HUES48 (cell line): Measurements from ENCODE around the gene MBTD1.
"Not testable (repeated sequence)": the region's sequence is repeated elsewhere in the genome, so short reads cannot be mapped to it uniquely, and the experiment has no call there.

Experiments used
- H3K27ac ChIP-seq: one replicate; pipeline ENCODE4 v1.7.0; 2013; ENCODE audit warnings: low read depth, low read length, inconsistent platforms
- H3K27me3 ChIP-seq: 2 replicates; pipeline ENCODE4 v1.6.1; 2013; ENCODE audit warnings: mild to moderate bottlenecking, low read length; ENCODE audit not compliant: control insufficient read depth, insufficient read depth
- H3K36me3 ChIP-seq: 2 replicates; pipeline ENCODE4 v1.6.1; 2013; ENCODE audit warnings: low read length; ENCODE audit not compliant: control insufficient read depth, insufficient read depth
- H3K4me1 ChIP-seq: 2 replicates; pipeline ENCODE4 v1.6.1; 2013; ENCODE audit warnings: mild to moderate bottlenecking, low read length; ENCODE audit not compliant: control insufficient read depth, insufficient read depth
- H3K4me3 ChIP-seq: 2 replicates; pipeline ENCODE4 v1.5.1; 2013; ENCODE audit warnings: mild to moderate bottlenecking, low read depth, low read length
- H3K9ac ChIP-seq: 2 replicates; pipeline ENCODE4 v1.6.1; 2013; ENCODE audit warnings: mild to moderate bottlenecking, low read depth, low read length, moderate library complexity
- H3K9me3 ChIP-seq: 2 replicates; pipeline ENCODE4 v1.6.1; 2013; ENCODE audit warnings: low read length; ENCODE audit not compliant: control insufficient read depth, insufficient read depth

MBTD1 gene

GRCh38 chr17:51225523-51225922 is 34.3 kb downstream of the MBTD1 start:
- not testable (repeated sequence) for H3K4me1 ChIP-seq, H3K27ac ChIP-seq

GRCh38 chr17:51224402-51225262 is 35.2 kb downstream of the MBTD1 start:
- Histone ChIP-seq H3K4me3 (no peak overlapping the region), H3K27me3 (no peaks in the 10 kb centered on the region), H3K9me3 (no peaks in the 10 kb centered on the region), H3K9ac (no peak overlapping the region), H3K27ac (no peak overlapping the region), H3K4me1 (no peaks in the 10 kb centered on the region), H3K36me3 (peaks cover 49% of the 10 kb centered on the region)

More at GRCh38 chr17:51225523-51225922, 34.3 kb downstream of the MBTD1 start:
- peaks cover 40% of the 10 kb centered on the region for H3K36me3 ChIP-seq
- H3K9ac ChIP-seq, H3K4me3 ChIP-seq, H3K9me3 ChIP-seq, H3K27me3 ChIP-seq: not testable (repeated sequence)

- Histone ChIP-seq H3K27ac (no peak overlapping the region), H3K4me3 (no peak overlapping the region), H3K9ac (no peak overlapping the region), H3K27me3 (no peaks in the 10 kb centered on the region), H3K36me3 (peaks cover 82% of the 10 kb centered on the region), H3K4me1 (no peaks in the 10 kb centered on the region), H3K9me3 (no peaks in the 10 kb centered on the region)
These were observed 38.5 kb downstream of the MBTD1 start for GRCh38 chr17:51221322-51221721.

GRCh38 chr17:51217946-51218345 is 41.9 kb downstream of the MBTD1 start:
- Histone ChIP-seq H3K36me3 (peaks cover 90% of the 10 kb centered on the region), H3K4me3 (no peak overlapping the region), H3K27ac (no peak overlapping the region), H3K9ac (no peak overlapping the region), H3K9me3 (no peaks in the 10 kb centered on the region), H3K27me3 (no peaks in the 10 kb centered on the region), H3K4me1 (no peaks in the 10 kb centered on the region)

- Histone ChIP-seq H3K9me3 (no peaks in the 10 kb centered on the region), H3K4me1 (no peaks in the 10 kb centered on the region), H3K36me3 (peaks cover 94% of the 10 kb centered on the region), H3K27me3 (no peaks in the 10 kb centered on the region), H3K9ac (no peak overlapping the region), H3K4me3 (no peak overlapping the region), H3K27ac (no peak overlapping the region)
These were observed 44.9 kb downstream of the MBTD1 start for GRCh38 chr17:51214920-51215319.

- Histone ChIP-seq H3K36me3 (peaks cover 97% of the 10 kb centered on the region), H3K4me3 (no peak overlapping the region), H3K27ac (no peak overlapping the region), H3K9me3 (no peaks in the 10 kb centered on the region), H3K9ac (no peak overlapping the region), H3K4me1 (no peaks in the 10 kb centered on the region), H3K27me3 (no peaks in the 10 kb centered on the region)
These were observed 56.0 kb downstream of the MBTD1 start for GRCh38 chr17:51203838-51204237.

- Histone ChIP-seq H3K9me3 (no peaks in the 10 kb centered on the region), H3K9ac (no peak overlapping the region), H3K4me1 (no peaks in the 10 kb centered on the region), H3K27me3 (no peaks in the 10 kb centered on the region), H3K36me3 (peaks cover 87% of the 10 kb centered on the region), H3K27ac (no peak overlapping the region), H3K4me3 (no peak overlapping the region)
These were observed 59.0 kb downstream of the MBTD1 start for GRCh38 chr17:51200846-51201245.

- no peaks in the 10 kb centered on the region for H3K9me3 ChIP-seq
- H3K9ac ChIP-seq: no peak overlapping the region
- H3K27me3 ChIP-seq: no peaks in the 10 kb centered on the region
- H3K27ac ChIP-seq: no peak overlapping the region
- no peaks in the 10 kb centered on the region for H3K4me1 ChIP-seq
- H3K36me3 ChIP-seq: peaks cover 87% of the 10 kb centered on the region
- no peak overlapping the region for H3K4me3 ChIP-seq
These were observed 59.6 kb downstream of the MBTD1 start for GRCh38 chr17:51200295-51200694.

- Histone ChIP-seq H3K4me1 (no peaks in the 10 kb centered on the region), H3K27me3 (no peaks in the 10 kb centered on the region), H3K36me3 (peaks cover 90% of the 10 kb centered on the region), H3K9ac (no peak overlapping the region), H3K27ac (no peak overlapping the region), H3K9me3 (no peaks in the 10 kb centered on the region), H3K4me3 (no peak overlapping the region)
These were observed 62.1 kb downstream of the MBTD1 start for GRCh38 chr17:51197754-51198153.

GRCh38 chr17:51191895-51192294 is 68.0 kb downstream of the MBTD1 start:
- Histone ChIP-seq H3K27ac (no peak overlapping the region), H3K4me3 (no peak overlapping the region), H3K27me3 (no peaks in the 10 kb centered on the region), H3K4me1 (no peaks in the 10 kb centered on the region), H3K36me3 (peaks cover 86% of the 10 kb centered on the region), H3K9ac (no peak overlapping the region), H3K9me3 (no peaks in the 10 kb centered on the region)

- H3K27me3 ChIP-seq: no peaks in the 10 kb centered on the region
- H3K9ac ChIP-seq: no peak overlapping the region
- peaks cover 92% of the 10 kb centered on the region for H3K36me3 ChIP-seq
- H3K4me3 ChIP-seq: no peak overlapping the region
- H3K27ac ChIP-seq: no peak overlapping the region
- H3K9me3 ChIP-seq: no peaks in the 10 kb centered on the region
- no peaks in the 10 kb centered on the region for H3K4me1 ChIP-seq
These were observed 70.2 kb downstream of the MBTD1 start for GRCh38 chr17:51189628-51190027.
